GM10266 (cell line): ENCODE data around the gene DAGLA.

Experiments used
- DNase-seq: peaks from one replicate; pipeline ENCODE4 v3.0.0; 2012; ENCODE audit errors: extremely low spot score
- CTCF ChIP-seq: IDR thresholded peaks from 2 replicates; pipeline ENCODE4 v1.5.1; 2012; ENCODE audit warnings: mild to moderate bottlenecking, low read depth; ENCODE audit not compliant: control insufficient read depth, insufficient read depth; ENCODE audit errors: missing control alignments

The DAGLA gene

GRCh38 chr11:61792310-61793082 is 112.3 kb downstream of the DAGLA start, which contains the start of the genes FEN1 and TMEM258:
FEN1 (plus strand) TSS chr11:61792911; CDS start chr11:61795362, 2,451 bp downstream.
TMEM258 (minus strand) TSS chr11:61792599; CDS start chr11:61792558, 41 bp downstream.
- TF ChIP-seq CTCF: no peak
- DNase-seq: peak; percentile 90

GRCh38 chr11:61793083-61793828 is 113.1 kb downstream of the DAGLA start:
- DNase-seq: no peak
- TF ChIP-seq CTCF: no peak

- no peak for DNase-seq
- TF ChIP-seq CTCF: no peak
Measured at GRCh38 chr11:61793829-61794204, 113.6 kb downstream of the DAGLA start.

- TF ChIP-seq CTCF: no peak
- no peak for DNase-seq
Measured at GRCh38 chr11:61794579-61794978, 114.4 kb downstream of the DAGLA start.

GRCh38 chr11:61795459-61795858 is 115.3 kb downstream of the DAGLA start:
- no peak for DNase-seq
- no peak for TF ChIP-seq CTCF

- no peak for TF ChIP-seq CTCF
- DNase-seq: no peak
Measured at GRCh38 chr11:61795876-61796526, 115.8 kb downstream of the DAGLA start.
